Transverse colon (tissue), 4 donors: ENCODE data around the gene RTEL1. TPM values are rescaled to one million over a fixed set of nuclear protein-coding genes. Genes with fewer than 3 reads are reported as not detected.

ENCODE experiments used
- DNase-seq: peaks from one replicate; pipeline ENCODE4 v3.0.0-alpha.2; 2019
- H3K27ac ChIP-seq, 4 donors: fragments of 200-600 bp; sonication (generic); 2 replicates each; pipeline ENCODE4 v1.5.1; 2016 to 2018; ENCODE audit warnings: inconsistent platforms in 4 of 4
- H3K27me3 ChIP-seq: fragments of 200-600 bp; sonication (generic); 2 replicates; pipeline ENCODE4 v1.5.1; 2017; ENCODE audit warnings: inconsistent platforms
- H3K36me3 ChIP-seq, 4 donors: fragments of 200-600 bp; sonication (generic); 2 replicates each; pipeline ENCODE4 v1.5.1; 2017 to 2019; ENCODE audit warnings: inconsistent platforms in 4 of 4
- H3K4me1 ChIP-seq, 4 donors: fragments of 200-600 bp; sonication (generic); 2 replicates each; pipeline ENCODE4 v1.5.1; 2017 to 2020; ENCODE audit warnings: inconsistent platforms in 4 of 4
- H3K4me3 ChIP-seq, 4 donors: fragments of 200-600 bp; sonication (generic); 1 replicate in 1 of 4; 2 replicates in 3 of 4; pipeline versions ENCODE4 v1.5.1 to v1.6.1; 2017 to 2019; ENCODE audit warnings: inconsistent platforms in 4 of 4
- H3K9me3 ChIP-seq, 2 donors: fragments of 200-600 bp; sonication (generic); 2 replicates each; pipeline ENCODE4 v1.5.1; 2017 to 2019; ENCODE audit warnings: inconsistent platforms in 2 of 2
- CTCF ChIP-seq, 5 experiments: fragments of 200-600 bp in 3 of 5; fragments of 450-650 bp in 2 of 5; sonication (generic) in 3 of 5; IDR thresholded peaks; 1 replicate in 2 of 5; 2 replicates in 3 of 5; pipeline ENCODE4 v1.5.1; 2016 to 2017; ENCODE audit warnings: antibody characterized with exemption in 5 of 5, inconsistent platforms in 3 of 5, mild to moderate bottlenecking in 2 of 5, moderate library complexity in 1 of 5
- EP300 ChIP-seq: sonication (generic); formaldehyde crosslinking; IDR thresholded peaks from one replicate; pipeline ENCODE4 v1.6.1; 2017; ENCODE audit warnings: antibody characterized with exemption, low read depth
- POLR2A ChIP-seq: fragments of 450-650 bp; IDR thresholded peaks from one replicate; pipeline ENCODE4 v1.6.1; 2016; ENCODE audit warnings: antibody characterized with exemption, mild to moderate bottlenecking, moderate library complexity
- POLR2AphosphoS5 ChIP-seq, 3 donors: sonication (generic); formaldehyde crosslinking; IDR thresholded peaks; one replicate each; pipeline ENCODE4 v1.6.1; 2016; ENCODE audit warnings: antibody characterized with exemption in 3 of 3
- WGBS, 2 donors: methylation state at CpG; one replicate each; pipeline ENCODE4 v1.1.5; 2018; ENCODE audit warnings: low coverage in 1 of 2; 5-methylcytosine and 5-hydroxymethylcytosine counted together
- in situ Hi-C, 4 donors: fragments of 200-750 bp; cut with MboI; loops; one replicate each; pipeline versions ENCODE4 v1.15.0 to v1.15.1; 2017; ENCODE audit warnings: low sequenced_read_pairs in 3 of 4, low pct_ligation_motif_present in 1 of 4, low pct_unique_long_range_greater_than_20kb in 1 of 4
- intact Hi-C: fragments of 100-400 bp; cut with DNase I; formaldehyde crosslinking; loops from one replicate; pipeline ENCODE4 v1.15.1; 2023; ENCODE audit warnings: low total_unique reads
- total RNA-seq, 4 donors: library from RNA; depleted of rRNA; stranded (reverse); fragments of >200 nt; gene quantifications; one replicate each; pipeline ENCODE4 v1.1.0, GENCODE V29; 2016

The RTEL1 gene, protein sequence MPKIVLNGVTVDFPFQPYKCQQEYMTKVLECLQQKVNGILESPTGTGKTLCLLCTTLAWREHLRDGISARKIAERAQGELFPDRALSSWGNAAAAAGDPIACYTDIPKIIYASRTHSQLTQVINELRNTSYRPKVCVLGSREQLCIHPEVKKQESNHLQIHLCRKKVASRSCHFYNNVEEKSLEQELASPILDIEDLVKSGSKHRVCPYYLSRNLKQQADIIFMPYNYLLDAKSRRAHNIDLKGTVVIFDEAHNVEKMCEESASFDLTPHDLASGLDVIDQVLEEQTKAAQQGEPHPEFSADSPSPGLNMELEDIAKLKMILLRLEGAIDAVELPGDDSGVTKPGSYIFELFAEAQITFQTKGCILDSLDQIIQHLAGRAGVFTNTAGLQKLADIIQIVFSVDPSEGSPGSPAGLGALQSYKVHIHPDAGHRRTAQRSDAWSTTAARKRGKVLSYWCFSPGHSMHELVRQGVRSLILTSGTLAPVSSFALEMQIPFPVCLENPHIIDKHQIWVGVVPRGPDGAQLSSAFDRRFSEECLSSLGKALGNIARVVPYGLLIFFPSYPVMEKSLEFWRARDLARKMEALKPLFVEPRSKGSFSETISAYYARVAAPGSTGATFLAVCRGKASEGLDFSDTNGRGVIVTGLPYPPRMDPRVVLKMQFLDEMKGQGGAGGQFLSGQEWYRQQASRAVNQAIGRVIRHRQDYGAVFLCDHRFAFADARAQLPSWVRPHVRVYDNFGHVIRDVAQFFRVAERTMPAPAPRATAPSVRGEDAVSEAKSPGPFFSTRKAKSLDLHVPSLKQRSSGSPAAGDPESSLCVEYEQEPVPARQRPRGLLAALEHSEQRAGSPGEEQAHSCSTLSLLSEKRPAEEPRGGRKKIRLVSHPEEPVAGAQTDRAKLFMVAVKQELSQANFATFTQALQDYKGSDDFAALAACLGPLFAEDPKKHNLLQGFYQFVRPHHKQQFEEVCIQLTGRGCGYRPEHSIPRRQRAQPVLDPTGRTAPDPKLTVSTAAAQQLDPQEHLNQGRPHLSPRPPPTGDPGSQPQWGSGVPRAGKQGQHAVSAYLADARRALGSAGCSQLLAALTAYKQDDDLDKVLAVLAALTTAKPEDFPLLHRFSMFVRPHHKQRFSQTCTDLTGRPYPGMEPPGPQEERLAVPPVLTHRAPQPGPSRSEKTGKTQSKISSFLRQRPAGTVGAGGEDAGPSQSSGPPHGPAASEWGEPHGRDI (N-terminal part only)
- total RNA-seq: 10 to 100 TPM; 18.8 to 84.9 (median 24.1) TPM

DNA sequence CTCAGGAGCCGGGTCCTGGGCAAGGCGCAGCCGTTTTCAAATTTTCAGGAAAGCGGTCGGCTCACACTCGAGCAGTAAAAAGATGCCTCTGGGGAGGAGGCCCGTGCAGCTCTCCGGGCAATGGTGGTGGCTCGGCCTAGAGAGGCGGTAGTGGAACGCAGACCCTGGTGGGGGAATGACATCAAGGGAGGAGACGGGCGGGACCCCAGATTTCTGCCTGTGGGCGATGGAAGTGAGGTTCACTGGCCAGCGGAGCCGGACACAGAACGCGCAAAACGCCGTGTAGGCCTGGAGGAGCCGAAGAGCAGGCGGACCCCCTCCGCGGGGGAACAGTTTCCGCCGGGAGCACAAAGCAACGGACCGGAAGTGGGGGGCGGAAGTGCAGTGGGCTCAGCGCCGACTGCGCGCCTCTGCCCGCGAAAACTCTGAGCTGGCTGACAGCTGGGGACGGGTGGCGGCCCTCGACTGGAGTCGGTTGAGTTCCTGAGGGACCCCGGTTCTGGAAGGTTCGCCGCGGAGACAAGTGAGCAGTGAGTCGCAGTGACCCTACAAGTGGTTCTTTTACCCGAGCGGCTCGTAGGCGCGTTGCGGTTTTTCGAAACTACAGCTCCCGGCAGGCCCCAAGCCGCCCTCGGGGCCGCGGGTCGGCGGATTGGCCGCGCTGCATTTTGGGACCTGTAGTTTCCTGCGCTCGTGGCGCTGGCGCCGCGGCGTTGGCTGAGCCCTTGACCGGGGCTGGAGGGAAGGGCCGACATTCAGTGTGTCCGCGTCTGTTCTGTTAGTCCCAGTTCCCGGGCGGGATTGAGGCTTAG lies at the start of gene RTEL1:
RTEL1 (plus strand) TSS at position 376 of the 812 bp plus-strand sequence. CDS start 1,091 bp downstream, outside the sequence.
- 7% methylated on average over 55 of the region's 73 CpGs; no CpG with 5 or more reads in 1 of the 2 donors for WGBS, 2 donors
- H3K4me3 ChIP-seq: peak within 1 kb of the TSS; percentile 58 to 88 (median 59)
- DNase-seq: peak; percentile 93
- in situ Hi-C loops: no loop called here
- peaks cover 11 to 31% (median 20%) of the 10 kb centered on the region in 4 donors for H3K4me1 ChIP-seq
- intact Hi-C loops: no loop called here
- no peaks in the 10 kb centered on the region for H3K36me3 ChIP-seq
- peaks cover 13% of the 10 kb centered on the region for H3K27me3 ChIP-seq
- TF ChIP-seq CTCF (IDR thresholded peaks at IDR 0.05) (peak in 2 of 5 experiments; percentile 42 to 49), EP300 (no peak), POLR2AphosphoS5 (IDR thresholded peaks at IDR 0.05) (peak; percentile 11 to 71 (median 55)), POLR2A (peak; percentile 42)
- H3K9me3 ChIP-seq: no peaks in the 10 kb centered on the region
- peak within 1 kb of the TSS; percentile 82 to 91 (median 88) for H3K27ac ChIP-seq

DNA sequence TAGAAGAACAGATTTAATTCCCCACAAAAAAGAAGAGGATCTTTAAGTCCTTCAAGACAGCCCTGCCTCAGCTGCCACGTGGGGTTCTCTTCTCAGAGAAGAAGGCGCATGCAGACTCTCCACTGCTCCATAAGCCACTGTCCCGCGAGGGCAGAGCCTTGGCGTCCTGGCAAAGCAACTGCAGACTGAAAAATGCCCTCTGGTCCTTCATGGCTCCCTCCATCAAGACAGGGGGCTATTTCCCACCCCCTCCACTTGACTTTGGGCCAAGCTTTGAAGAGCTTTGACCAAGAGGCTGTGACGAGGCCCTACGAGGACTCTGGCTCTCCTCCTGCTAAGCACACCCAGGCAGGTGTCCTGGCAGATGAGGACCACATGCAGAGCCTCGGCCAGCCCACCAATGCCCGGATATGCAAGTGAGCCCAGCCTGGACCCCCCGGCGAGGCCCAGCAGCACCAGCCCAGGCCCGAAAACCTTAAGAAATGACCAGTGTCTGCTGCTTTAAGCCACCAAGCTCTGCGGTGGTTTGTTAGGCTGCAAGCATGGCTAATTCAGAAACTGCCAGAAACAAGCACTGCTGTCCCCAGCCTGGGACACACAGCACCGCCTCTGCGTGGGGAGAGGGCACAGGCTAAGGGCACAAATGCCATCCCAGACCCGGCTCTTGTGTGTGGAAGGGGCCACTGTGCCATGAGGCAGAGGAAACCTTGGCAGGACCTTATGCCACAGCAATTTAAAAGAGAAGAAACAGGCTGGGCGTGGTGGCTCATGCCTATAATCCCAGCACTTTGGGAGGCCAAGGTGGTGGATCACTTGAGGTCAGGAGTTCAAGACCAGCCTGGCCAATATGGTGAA lies 47.3 kb upstream of the RTEL1 start:
- H3K9me3 ChIP-seq: no peaks in the 10 kb centered on the region
- no peak overlapping the region for H3K4me3 ChIP-seq
- H3K36me3 ChIP-seq: peaks cover 0 to 8% (median 0%) of the 10 kb centered on the region in 4 donors
- TF ChIP-seq POLR2A (no peak), POLR2AphosphoS5 (IDR thresholded peaks at IDR 0.05) (no peak), EP300 (no peak), CTCF (IDR thresholded peaks at IDR 0.05) (no peak)
- no peak overlapping the region for H3K27ac ChIP-seq
- 67 to 94% methylated on average over 1 to 17 of the region's 17 CpGs for WGBS, 2 donors
- intact Hi-C loops (no loop called here), in situ Hi-C loops (no loop called here)
- no peak for DNase-seq
- no peaks in the 10 kb centered on the region for H3K27me3 ChIP-seq
- no peaks in the 10 kb centered on the region for H3K4me1 ChIP-seq

GRCh38 chr20:63611646-63612045 lies 46.5 kb upstream of the RTEL1 start:
- in situ Hi-C loops: no loop called here

More at GRCh38 chr20:63611646-63612045, 46.5 kb upstream of the RTEL1 start:
- WGBS, 2 donors: 71 to 90% methylated on average over 1 to 10 of the region's 10 CpGs
- no peak overlapping the region for H3K4me3 ChIP-seq
- DNase-seq: no peak
- intact Hi-C loops: no loop called here
- no peak for TF ChIP-seq EP300
- TF ChIP-seq POLR2AphosphoS5 (IDR thresholded peaks at IDR 0.05): no peak
- H3K9me3 ChIP-seq: no peaks in the 10 kb centered on the region
- H3K27ac ChIP-seq: no peak overlapping the region
- peaks cover 0 to 10% (median 0%) of the 10 kb centered on the region in 4 donors for H3K36me3 ChIP-seq
- H3K27me3 ChIP-seq: no peaks in the 10 kb centered on the region
- H3K4me1 ChIP-seq: no peaks in the 10 kb centered on the region
